ENCODE measurements around the gene NCBP3. TPM values are rescaled to one million over a fixed set of nuclear protein-coding genes. Genes with fewer than 3 reads are reported as not detected.

Gene NCBP3
- total RNA-seq, 1 experiment from 2014 or later: 28.1 TPM

DNA sequence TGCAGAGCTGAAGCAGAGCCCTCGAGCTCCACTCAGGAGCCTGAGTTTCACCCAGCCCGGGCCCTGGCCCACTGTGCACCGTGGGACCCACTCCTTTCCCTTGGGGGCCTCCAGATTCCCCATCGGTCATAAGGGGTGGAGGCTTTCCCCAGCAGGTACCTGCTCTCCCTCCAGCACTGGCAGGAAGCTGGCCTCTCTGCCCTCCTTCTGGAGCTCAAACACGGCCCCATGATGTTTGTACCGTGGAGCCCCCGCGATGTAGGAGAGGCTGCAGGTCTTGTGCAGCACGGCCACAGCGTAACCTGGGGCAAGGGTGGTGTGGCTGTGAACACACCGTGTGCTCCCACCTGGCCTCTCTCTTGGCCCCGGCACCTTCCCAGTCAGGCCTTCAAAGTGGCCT, 92.4 kb downstream of the NCBP3 start:
- DNase-seq (ENCODE audit: low read depth, low spot score): no peak
- intact Hi-C loops (cut with micrococcal nuclease; ENCODE audit: unreplicated experiment) (no loop called here), in situ Hi-C loops (cut with HindIII; ENCODE audit: low pct_unique_long_range_greater_than_20kb, low sequenced_read_pairs) (no loop called here)
- ChIA-PET POLR2A (no interaction called here), CTCF (no interaction called here)
- Histone ChIP-seq H3K4me3 (ENCODE audit: low read depth in 2 of 2, low read length in 2 of 2) (no peak overlapping the region), H3K36me3 (ENCODE audit: control insufficient read depth, insufficient read depth, low read length) (no peaks in the 10 kb centered on the region), H3K27ac (ENCODE audit: low read length) (no peak overlapping the region), H3K9me3 (ENCODE audit: control insufficient read depth, insufficient read depth, low read depth, low read length) (no peaks in the 10 kb centered on the region), H3K27me3 (ENCODE audit: control insufficient read depth, insufficient read depth, low read length) (no peaks in the 10 kb centered on the region), H3K4me1 (ENCODE audit: control insufficient read depth, insufficient read depth, low read length) (no peaks in the 10 kb centered on the region)
- no TSS peak for BruUV-seq (replicated peaks)
- no peak for ATAC-seq
- TF ChIP-seq, protein P1, sequence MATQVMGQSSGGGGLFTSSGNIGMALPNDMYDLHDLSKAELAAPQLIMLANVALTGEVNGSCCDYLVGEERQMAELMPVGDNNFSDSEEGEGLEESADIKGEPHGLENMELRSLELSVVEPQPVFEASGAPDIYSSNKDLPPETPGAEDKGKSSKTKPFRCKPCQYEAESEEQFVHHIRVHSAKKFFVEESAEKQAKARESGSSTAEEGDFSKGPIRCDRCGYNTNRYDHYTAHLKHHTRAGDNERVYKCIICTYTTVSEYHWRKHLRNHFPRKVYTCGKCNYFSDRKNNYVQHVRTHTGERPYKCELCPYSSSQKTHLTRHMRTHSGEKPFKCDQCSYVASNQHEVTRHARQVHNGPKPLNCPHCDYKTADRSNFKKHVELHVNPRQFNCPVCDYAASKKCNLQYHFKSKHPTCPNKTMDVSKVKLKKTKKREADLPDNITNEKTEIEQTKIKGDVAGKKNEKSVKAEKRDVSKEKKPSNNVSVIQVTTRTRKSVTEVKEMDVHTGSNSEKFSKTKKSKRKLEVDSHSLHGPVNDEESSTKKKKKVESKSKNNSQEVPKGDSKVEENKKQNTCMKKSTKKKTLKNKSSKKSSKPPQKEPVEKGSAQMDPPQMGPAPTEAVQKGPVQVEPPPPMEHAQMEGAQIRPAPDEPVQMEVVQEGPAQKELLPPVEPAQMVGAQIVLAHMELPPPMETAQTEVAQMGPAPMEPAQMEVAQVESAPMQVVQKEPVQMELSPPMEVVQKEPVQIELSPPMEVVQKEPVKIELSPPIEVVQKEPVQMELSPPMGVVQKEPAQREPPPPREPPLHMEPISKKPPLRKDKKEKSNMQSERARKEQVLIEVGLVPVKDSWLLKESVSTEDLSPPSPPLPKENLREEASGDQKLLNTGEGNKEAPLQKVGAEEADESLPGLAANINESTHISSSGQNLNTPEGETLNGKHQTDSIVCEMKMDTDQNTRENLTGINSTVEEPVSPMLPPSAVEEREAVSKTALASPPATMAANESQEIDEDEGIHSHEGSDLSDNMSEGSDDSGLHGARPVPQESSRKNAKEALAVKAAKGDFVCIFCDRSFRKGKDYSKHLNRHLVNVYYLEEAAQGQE (IDR thresholded peaks at IDR 0.05; ENCODE audit: insufficient read depth in 1 of 2, low read depth in 2 of 2, low read length in 1 of 2): no peak
- no peak for TF ChIP-seq TCF7L2 (IDR thresholded peaks at IDR 0.05; ENCODE audit: low read depth, low read length)
- TF ChIP-seq, protein P2, sequence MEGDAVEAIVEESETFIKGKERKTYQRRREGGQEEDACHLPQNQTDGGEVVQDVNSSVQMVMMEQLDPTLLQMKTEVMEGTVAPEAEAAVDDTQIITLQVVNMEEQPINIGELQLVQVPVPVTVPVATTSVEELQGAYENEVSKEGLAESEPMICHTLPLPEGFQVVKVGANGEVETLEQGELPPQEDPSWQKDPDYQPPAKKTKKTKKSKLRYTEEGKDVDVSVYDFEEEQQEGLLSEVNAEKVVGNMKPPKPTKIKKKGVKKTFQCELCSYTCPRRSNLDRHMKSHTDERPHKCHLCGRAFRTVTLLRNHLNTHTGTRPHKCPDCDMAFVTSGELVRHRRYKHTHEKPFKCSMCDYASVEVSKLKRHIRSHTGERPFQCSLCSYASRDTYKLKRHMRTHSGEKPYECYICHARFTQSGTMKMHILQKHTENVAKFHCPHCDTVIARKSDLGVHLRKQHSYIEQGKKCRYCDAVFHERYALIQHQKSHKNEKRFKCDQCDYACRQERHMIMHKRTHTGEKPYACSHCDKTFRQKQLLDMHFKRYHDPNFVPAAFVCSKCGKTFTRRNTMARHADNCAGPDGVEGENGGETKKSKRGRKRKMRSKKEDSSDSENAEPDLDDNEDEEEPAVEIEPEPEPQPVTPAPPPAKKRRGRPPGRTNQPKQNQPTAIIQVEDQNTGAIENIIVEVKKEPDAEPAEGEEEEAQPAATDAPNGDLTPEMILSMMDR (IDR thresholded peaks at IDR 0.05): no peak
- no peak for TF ChIP-seq POLR2AphosphoS5 (IDR thresholded peaks at IDR 0.05; ENCODE audit: low read depth, low read length)
- no peak for TF ChIP-seq SIN3A (IDR thresholded peaks at IDR 0.05; ENCODE audit: borderline replicate concordance, insufficient read depth, low read depth, low read length)

Other genes starting within 250 kb of the NCBP3 start
- gene TRPV1, start 236.8 kb downstream of the NCBP3 start, total RNA-seq (2021; ENCODE audit: unreplicated experiment): 3.4 TPM
- 8.4 TPM for gene SHPK, start 210.0 kb downstream of the NCBP3 start, total RNA-seq (2021; ENCODE audit: unreplicated experiment)
- 20.4 TPM for gene CTNS, start 209.5 kb downstream of the NCBP3 start, total RNA-seq (2021; ENCODE audit: unreplicated experiment)
- 122 TPM for gene TAX1BP3, start 177.7 kb downstream of the NCBP3 start, total RNA-seq (2021; ENCODE audit: unreplicated experiment)
- 65.9 TPM for gene EMC6, start 177.4 kb downstream of the NCBP3 start, total RNA-seq (2021; ENCODE audit: unreplicated experiment)
- gene P2RX5, start 150.1 kb downstream of the NCBP3 start, total RNA-seq (2021; ENCODE audit: unreplicated experiment): 14.9 TPM
- gene HASPIN, start 122.3 kb downstream of the NCBP3 start, total RNA-seq (2021; ENCODE audit: unreplicated experiment): 10.6 TPM
- gene ITGAE, start 45.1 kb downstream of the NCBP3 start, total RNA-seq (2021; ENCODE audit: unreplicated experiment): 20.9 TPM
- gene CAMKK1, start 46.8 kb upstream of the NCBP3 start, total RNA-seq (2021; ENCODE audit: unreplicated experiment): 6.7 TPM
- gene P2RX1, start 70.2 kb upstream of the NCBP3 start, total RNA-seq (2021; ENCODE audit: unreplicated experiment): not detected
- gene ATP2A3, start 118.2 kb upstream of the NCBP3 start, total RNA-seq (2021; ENCODE audit: unreplicated experiment): 29.7 TPM

Measured in Panc1 (cell line).